ENCODE measurements around the gene SMIM7. TPM values are rescaled to one million over a fixed set of nuclear protein-coding genes. Genes with fewer than 3 reads are reported as not detected.

The SMIM7 gene
- total RNA-seq, 1 experiment from 2014 or later = 66.4 TPM

DNA sequence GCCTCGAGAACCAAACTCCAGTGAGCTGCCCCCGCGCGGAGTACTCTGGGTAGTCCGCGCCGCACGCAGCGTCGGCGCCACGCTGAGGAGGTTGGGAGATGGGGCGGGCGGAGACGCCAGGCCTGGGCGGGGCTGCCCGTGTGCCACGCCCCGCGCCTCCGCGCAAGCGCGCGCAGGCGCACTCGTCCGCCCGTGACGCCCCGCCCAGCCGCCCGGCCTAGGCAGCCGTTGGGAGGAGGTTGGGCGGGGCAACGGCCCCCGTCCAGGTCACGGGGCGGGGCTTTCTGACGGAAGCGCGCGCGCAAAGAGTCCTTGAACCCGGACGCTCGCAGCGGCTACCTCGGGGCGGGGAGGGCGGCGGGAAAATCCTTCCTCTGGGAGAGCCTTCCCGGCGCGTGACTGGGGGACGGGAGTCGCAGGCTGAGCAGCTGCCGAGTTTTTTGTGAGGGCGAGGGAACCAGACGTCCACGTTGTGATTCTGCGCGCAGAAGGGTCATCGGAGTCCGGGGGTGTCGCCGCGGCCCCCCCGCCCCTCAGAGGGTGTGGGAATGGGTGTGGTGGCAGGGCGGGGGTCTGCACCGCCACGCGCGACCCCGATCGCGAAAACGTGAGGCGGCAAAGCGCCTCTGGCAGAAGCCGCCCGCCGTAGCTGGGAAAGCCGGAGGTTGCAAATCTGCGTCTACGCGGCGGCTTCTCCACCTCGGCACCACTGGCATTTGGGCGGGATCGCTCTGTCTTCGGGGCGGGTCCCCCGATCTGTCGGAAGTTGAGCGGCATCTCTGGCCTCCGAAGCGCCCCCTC lies 31.6 kb downstream of the SMIM7 start, which contains the start of gene MED26 (continued):
- TF ChIP-seq ZFX (IDR thresholded peaks at IDR 0.05) (no peak), CEBPB (IDR thresholded peaks at IDR 0.05; ENCODE audit: low read depth) (no peak), EGR1 (IDR thresholded peaks at IDR 0.05; ENCODE audit: low read depth) (no peak), YY1 (IDR thresholded peaks at IDR 0.05; ENCODE audit: extremely low read depth, insufficient replicate concordance, low read depth, low read length) (peak; percentile 45)

DNA sequence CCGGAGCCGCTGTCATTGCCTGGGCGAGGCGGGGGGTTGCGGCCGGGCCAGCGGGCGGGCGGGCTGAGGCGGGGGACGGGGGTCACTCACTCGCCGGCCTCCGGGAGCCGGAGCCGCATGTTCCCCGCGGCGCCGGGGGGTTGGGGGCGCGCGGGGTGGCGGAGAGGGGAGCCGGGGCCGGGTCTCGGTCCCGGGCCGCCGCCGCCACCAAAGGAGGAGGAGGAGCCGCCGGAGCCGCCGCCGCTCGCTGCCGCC lies 32.1 kb downstream of the SMIM7 start:
- Histone ChIP-seq H3K4me1 (ENCODE audit: control insufficient read depth in 1 of 2, insufficient read depth in 2 of 2, low read length in 2 of 2) (peaks cover 6 to 14% of the 10 kb centered on the region in 2 experiments), H3K9ac (ENCODE audit: low read length) (peak overlapping the region; percentile 93), H4K20me1 (ENCODE audit: insufficient read depth) (peaks cover 11% of the 10 kb centered on the region; the same call in 1 of the 2 replicates), H3K9me3 (ENCODE audit: control insufficient read depth in 1 of 2, insufficient read depth in 1 of 2, low read depth in 1 of 2, low read length in 2 of 2) (no peaks in the 10 kb centered on the region), H3K36me3 (ENCODE audit: control insufficient read depth in 1 of 2, insufficient read depth in 2 of 2, low read length in 2 of 2) (peaks cover 6 to 28% of the 10 kb centered on the region in 2 experiments; a peak in 3 of 4 replicates), H3K9me2 (ENCODE audit: insufficient read depth) (no peaks in the 10 kb centered on the region), H3K27ac (ENCODE audit: low read depth, low read length) (peak overlapping the region; percentile 63; the same call in 1 of the 2 replicates), H2AFZ (ENCODE audit: low read depth, low read length, poor library complexity, severe bottlenecking) (no peak overlapping the region), H3K4me3 (replicated peaks in 1 of 2; ENCODE audit: low read depth in 1 of 2, low read length in 2 of 2) (peak overlapping the region; percentile 86 to 92), H3K4me2 (ENCODE audit: low read length) (peak overlapping the region; percentile 84), H3K27me3 (ENCODE audit: insufficient read depth, low read length) (no peaks in the 10 kb centered on the region), H3K79me2 (ENCODE audit: insufficient read depth, low read length) (peaks cover 50% of the 10 kb centered on the region)
- RAD21 ChIA-PET (ENCODE audit: low non-redundant PET in 1 of 2, low total read pairs in 2 of 2, uncharacterized antibody in 2 of 2, unreplicated experiment in 2 of 2) = no interaction called here
- ATAC-seq (peak; percentile 8; the same call in 1 of the 2 replicates), DNase-seq (ENCODE audit: low read depth, low spot score) (no peak)
- TF ChIP-seq, protein P1, sequence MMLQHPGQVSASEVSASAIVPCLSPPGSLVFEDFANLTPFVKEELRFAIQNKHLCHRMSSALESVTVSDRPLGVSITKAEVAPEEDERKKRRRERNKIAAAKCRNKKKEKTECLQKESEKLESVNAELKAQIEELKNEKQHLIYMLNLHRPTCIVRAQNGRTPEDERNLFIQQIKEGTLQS (IDR thresholded peaks at IDR 0.05) = no peak
- TF ChIP-seq, protein P2, sequence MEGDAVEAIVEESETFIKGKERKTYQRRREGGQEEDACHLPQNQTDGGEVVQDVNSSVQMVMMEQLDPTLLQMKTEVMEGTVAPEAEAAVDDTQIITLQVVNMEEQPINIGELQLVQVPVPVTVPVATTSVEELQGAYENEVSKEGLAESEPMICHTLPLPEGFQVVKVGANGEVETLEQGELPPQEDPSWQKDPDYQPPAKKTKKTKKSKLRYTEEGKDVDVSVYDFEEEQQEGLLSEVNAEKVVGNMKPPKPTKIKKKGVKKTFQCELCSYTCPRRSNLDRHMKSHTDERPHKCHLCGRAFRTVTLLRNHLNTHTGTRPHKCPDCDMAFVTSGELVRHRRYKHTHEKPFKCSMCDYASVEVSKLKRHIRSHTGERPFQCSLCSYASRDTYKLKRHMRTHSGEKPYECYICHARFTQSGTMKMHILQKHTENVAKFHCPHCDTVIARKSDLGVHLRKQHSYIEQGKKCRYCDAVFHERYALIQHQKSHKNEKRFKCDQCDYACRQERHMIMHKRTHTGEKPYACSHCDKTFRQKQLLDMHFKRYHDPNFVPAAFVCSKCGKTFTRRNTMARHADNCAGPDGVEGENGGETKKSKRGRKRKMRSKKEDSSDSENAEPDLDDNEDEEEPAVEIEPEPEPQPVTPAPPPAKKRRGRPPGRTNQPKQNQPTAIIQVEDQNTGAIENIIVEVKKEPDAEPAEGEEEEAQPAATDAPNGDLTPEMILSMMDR (IDR thresholded peaks at IDR 0.05 in 2 of 3, conservative IDR thresholded peaks at IDR 0.05 in 1 of 3; ENCODE audit: borderline replicate concordance in 1 of 3, insufficient read depth in 1 of 3, low read depth in 2 of 3, low read length in 2 of 3) = no peak
- TF ChIP-seq EGR1 (IDR thresholded peaks at IDR 0.05; ENCODE audit: low read depth) (no peak), ELF1 (IDR thresholded peaks at IDR 0.05; ENCODE audit: borderline replicate concordance, low read depth) (no peak), YY1 (IDR thresholded peaks at IDR 0.05; ENCODE audit: extremely low read depth, insufficient replicate concordance, low read depth, low read length) (no peak), EZH2 (IDR thresholded peaks at IDR 0.05) (no peak), POLR2A (IDR thresholded peaks at IDR 0.05; ENCODE audit: borderline replicate concordance, extremely low read depth, insufficient read depth, insufficient read length) (no peak), SRF (IDR thresholded peaks at IDR 0.05; ENCODE audit: low read depth) (no peak), CEBPB (IDR thresholded peaks at IDR 0.05; ENCODE audit: low read depth) (no peak), ZFX (IDR thresholded peaks at IDR 0.05) (no peak; the same call in 1 of the 2 replicates), RAD21 (IDR thresholded peaks at IDR 0.05; ENCODE audit: low read depth) (no peak), CBX3 (IDR thresholded peaks at IDR 0.05; ENCODE audit: low read depth) (no peak), JUND (IDR thresholded peaks at IDR 0.05) (no peak), EZH2phosphoT487 (IDR thresholded peaks at IDR 0.05; ENCODE audit: borderline replicate concordance) (no peak)
- TF ChIP-seq, protein P3, sequence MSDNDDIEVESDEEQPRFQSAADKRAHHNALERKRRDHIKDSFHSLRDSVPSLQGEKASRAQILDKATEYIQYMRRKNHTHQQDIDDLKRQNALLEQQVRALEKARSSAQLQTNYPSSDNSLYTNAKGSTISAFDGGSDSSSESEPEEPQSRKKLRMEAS (IDR thresholded peaks at IDR 0.05) = no peak
- TF ChIP-seq, protein P4, sequence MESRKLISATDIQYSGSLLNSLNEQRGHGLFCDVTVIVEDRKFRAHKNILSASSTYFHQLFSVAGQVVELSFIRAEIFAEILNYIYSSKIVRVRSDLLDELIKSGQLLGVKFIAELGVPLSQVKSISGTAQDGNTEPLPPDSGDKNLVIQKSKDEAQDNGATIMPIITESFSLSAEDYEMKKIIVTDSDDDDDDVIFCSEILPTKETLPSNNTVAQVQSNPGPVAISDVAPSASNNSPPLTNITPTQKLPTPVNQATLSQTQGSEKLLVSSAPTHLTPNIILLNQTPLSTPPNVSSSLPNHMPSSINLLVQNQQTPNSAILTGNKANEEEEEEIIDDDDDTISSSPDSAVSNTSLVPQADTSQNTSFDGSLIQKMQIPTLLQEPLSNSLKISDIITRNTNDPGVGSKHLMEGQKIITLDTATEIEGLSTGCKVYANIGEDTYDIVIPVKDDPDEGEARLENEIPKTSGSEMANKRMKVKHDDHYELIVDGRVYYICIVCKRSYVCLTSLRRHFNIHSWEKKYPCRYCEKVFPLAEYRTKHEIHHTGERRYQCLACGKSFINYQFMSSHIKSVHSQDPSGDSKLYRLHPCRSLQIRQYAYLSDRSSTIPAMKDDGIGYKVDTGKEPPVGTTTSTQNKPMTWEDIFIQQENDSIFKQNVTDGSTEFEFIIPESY (IDR thresholded peaks at IDR 0.05; ENCODE audit: extremely low read depth, insufficient replicate concordance, low read length) = no peak
- TF ChIP-seq, protein P5, sequence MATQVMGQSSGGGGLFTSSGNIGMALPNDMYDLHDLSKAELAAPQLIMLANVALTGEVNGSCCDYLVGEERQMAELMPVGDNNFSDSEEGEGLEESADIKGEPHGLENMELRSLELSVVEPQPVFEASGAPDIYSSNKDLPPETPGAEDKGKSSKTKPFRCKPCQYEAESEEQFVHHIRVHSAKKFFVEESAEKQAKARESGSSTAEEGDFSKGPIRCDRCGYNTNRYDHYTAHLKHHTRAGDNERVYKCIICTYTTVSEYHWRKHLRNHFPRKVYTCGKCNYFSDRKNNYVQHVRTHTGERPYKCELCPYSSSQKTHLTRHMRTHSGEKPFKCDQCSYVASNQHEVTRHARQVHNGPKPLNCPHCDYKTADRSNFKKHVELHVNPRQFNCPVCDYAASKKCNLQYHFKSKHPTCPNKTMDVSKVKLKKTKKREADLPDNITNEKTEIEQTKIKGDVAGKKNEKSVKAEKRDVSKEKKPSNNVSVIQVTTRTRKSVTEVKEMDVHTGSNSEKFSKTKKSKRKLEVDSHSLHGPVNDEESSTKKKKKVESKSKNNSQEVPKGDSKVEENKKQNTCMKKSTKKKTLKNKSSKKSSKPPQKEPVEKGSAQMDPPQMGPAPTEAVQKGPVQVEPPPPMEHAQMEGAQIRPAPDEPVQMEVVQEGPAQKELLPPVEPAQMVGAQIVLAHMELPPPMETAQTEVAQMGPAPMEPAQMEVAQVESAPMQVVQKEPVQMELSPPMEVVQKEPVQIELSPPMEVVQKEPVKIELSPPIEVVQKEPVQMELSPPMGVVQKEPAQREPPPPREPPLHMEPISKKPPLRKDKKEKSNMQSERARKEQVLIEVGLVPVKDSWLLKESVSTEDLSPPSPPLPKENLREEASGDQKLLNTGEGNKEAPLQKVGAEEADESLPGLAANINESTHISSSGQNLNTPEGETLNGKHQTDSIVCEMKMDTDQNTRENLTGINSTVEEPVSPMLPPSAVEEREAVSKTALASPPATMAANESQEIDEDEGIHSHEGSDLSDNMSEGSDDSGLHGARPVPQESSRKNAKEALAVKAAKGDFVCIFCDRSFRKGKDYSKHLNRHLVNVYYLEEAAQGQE (IDR thresholded peaks at IDR 0.05; ENCODE audit: low read depth) = no peak
- POLR2A ChIA-PET = interaction anchor here (0.6 to 1.5 kb wide), 5 partner anchors 9 to 55 kb away, joined by 3 read pairs; no protein-coding TSS in a partner anchor
- intact Hi-C loops (cut with micrococcal nuclease) = no loop called here
- CTCF ChIA-PET = no interaction called here
- BruUV-seq (replicated peaks) = no TSS peak
